Suppressor macrophage treated with lipopolysaccharide for 4 hours (primary cell): ENCODE results near the gene INTS2.
"Not testable (repeated sequence)": the region's sequence is repeated elsewhere in the genome, so short reads cannot be mapped to it uniquely, and the experiment has no call there.

Experiments used
- DNase-seq: peaks from one replicate; pipeline ENCODE4 v3.0.0-alpha.2; 2020

The INTS2 gene

GRCh38 chr17:61848247-61848646, 79.5 kb downstream of the INTS2 start:
- no peak for DNase-seq

DNA sequence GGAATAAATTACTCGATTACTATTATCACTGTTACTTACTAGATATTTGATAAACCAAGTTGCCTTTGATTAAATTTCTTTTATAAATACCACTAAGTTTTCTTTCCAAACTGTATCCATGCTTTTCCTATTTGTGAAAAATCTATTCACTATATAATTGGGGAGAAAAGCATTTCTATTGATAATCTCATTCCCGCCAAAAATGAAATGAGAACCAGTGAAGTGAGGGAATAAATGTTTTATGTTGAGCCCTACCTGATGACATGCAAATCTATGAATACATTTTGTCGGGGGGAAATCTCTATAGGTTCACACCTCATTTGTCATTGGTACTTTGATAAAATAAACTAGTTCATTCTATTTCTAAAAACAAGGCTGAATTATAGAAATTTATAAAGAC, 80.1 kb downstream of the INTS2 start:
- DNase-seq: no peak

DNA sequence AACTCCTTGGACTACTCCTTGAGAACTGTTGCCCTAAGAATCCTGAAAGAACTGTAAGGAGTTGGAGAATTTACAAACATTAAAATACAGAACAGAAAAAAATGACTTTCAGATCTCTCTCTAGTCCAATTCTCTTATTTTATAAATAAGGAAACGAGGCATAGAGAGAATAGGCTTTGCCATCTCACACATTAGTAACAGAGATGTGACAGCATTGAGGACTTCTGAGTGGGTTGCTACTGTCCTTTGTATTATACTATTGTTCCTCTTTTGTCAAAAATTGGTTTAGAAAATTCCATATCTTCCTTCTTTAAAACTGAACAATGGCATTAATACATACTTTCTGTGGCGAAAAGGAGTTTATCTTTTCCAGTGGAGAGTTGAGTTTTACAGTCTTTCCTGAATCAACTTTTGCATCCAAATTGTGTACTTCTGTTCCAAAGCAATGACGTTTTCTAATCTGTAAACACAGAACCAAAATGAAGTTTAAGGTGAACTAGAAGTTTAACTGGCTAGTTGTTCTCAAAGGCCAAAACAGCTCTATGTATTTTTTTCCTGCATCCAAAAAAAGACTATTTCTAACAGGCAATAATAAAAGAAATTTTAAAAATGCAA, 80.9 kb downstream of the INTS2 start:
- peak; percentile 37 for DNase-seq

- no peak for DNase-seq
Measured at GRCh38 chr17:61846088-61846487, 81.7 kb downstream of the INTS2 start.

GRCh38 chr17:61843435-61843834, 84.3 kb downstream of the INTS2 start:
- DNase-seq: no peak

DNA sequence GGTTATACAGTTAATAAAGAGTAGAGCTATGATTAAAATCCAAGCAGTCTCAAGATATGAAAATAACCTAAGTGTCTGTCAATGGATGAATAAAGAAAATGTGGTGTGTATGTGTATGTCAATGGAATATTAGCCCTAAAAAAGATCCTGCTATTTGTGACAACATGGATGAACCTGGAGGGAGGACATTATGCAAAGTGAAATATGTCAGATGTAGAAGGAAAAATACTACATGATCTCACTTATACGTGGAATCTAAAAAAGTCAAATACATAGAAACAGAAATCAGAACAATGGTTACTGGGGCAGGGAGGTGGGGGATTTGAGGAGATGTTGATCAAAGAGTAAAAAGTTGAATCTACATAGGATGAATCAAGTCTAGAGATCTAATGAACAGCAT, 84.9 kb downstream of the INTS2 start:
- no peak for DNase-seq

GRCh38 chr17:61839300-61839786, 88.4 kb downstream of the INTS2 start:
- no peak for DNase-seq

DNA sequence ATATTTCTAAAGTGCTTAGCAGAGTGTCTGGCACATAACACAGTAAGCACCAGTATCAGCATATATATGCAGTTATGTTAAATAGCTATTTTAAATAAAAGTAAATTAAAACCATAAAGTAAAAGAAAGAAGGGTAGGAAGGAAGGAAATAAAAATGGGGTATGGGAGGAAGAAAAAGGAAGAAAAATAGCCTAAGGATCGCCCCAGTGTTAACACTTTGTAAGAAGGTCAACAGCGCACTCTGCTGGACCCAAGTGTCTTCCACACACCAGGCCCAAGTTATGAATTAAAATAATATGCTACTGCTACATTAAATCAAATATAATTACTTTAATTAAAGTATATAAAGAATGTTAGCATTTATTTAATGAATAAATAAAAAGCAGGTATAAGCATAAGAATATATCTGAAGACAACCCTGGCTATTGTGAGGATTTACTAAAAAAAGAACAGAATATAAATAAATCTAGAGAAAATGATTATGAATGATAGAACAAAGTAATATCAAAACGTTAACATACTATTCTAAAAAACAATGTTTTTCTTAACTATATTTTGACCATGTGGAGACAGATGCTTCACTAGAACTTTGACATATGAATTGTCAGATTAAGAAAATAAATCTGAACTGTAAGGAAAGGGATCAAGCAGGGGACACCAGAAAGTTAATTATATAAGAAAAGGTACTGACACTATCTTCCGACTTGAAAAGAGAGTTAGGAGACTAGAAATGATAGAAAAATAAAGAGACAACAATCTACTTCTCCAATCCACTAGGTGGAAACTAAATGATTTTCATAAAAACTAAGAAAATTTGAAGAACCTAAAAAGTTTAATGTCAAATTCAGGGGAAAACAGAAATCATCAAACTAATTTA, 90.4 kb downstream of the INTS2 start:
- peak; percentile 77 for DNase-seq

DNA sequence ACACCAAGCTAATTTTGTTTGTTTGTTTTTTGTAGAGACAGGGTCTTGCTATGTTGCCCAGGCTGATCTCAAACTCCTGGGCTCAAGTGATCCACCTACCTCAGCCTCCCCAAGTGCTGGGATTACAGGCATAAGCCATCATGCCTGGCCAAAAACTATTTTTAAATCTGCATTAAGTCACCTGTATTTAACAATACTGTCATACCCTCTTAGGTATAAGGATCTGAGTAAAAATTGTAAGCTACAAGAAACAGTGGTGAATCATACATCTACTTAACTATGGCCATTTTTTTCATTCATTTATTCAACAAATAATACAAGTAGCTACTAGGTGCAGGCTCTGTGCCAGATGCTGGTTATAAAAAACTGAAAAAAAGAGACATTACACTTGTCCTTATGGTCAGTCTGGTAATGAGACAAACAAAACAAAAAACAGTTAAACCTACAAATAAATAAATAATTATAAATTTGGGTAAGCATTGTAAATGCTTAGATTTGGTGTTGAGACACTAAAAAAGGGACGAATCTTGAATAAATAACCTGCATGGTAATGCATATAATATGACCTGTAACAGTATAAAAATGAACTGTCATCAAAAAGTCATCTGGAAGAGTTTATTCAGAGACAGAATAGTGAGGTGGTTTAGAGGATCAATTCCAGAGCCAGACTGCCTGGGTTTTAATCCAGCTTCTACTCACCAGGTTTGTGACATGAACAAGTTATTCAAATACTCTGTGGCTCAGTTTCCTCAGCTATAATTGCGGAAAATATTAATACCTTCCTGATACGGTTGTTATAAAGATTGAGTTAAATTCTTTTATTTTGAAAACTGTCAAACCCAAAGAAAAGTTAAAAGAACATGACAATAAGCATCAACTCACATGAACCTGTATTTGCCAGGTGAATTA, 91.3 kb downstream of the INTS2 start:
- DNase-seq: no peak

DNA sequence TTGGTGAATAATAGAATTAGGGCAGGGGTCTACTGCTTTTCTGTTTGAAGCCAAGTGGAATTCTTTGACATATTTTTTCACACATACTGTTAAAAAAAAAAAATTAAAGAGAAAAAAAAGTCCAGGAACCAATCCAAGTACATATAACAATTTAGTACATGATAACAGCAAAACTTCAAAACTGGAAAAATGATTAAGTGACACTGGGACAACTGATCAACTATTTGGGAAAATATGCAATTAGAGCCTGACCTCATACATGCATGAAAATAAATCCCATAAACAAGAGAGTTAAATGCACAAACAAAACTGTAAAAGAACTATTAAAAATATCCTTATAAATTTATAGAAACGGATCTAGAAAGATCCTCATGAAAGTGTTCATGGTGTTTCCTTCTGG, 92.2 kb downstream of the INTS2 start:
- no peak for DNase-seq

- DNase-seq: no peak
Measured at GRCh38 chr17:61834610-61835009, 93.2 kb downstream of the INTS2 start.

- DNase-seq: no peak
Measured at GRCh38 chr17:61833536-61834193, 94.1 kb downstream of the INTS2 start.

- no peak for DNase-seq
Measured at GRCh38 chr17:61832463-61832862, 95.3 kb downstream of the INTS2 start.

DNA sequence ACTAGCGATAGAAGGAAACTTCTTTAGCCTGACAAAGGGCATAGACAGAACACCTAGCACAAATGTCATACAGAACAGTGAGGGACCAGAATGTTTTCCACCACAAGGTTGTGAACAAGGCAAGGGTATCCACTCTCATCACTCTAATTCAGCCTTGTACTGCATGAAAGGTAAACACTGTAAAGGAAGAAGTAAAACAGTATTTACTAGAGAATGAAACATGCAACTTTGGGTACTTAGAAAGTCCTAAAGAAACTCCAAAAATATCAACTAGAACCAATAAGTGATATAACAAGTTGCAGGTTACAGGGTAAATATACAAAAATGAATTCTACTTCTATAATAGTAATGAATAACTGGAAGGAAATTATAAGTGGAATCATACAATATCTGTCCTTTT, 96.7 kb downstream of the INTS2 start:
- no peak for DNase-seq

- DNase-seq: no peak
Measured at GRCh38 chr17:61828694-61829093, 99.1 kb downstream of the INTS2 start.

DNA sequence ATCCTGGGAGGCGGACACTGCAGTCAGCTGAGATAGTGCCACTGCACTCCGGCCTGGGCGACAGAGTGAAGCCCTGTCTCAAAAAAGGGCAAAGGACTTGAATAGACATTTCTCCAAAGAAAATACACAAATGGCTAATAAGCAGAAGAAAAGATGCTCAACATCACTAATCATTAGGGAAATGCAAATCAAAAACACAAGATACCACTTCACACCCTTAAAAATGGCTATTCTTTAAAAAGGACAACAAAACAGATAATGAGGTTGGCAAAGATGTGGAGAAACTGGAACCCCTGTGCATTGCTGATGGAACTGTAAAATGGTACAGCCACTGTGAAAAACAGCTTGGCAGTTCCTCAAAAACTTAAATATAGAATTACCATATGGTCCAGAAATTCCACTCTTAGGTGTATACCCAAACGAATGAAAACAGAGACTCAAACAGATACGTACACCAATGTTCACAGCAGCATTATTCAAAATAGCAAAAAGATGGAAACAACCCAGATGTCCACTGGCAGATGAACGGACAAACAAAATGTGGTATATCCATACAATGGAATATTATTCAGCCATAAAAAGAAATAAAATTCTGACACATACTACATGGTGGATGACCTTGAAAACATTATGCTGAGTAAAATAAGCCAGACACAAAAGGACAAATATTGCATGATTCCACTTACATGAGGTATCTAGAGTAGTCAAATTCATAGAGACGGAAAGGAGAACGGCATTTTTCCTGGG, 100.0 kb downstream of the INTS2 start:
- no peak for DNase-seq

DNA sequence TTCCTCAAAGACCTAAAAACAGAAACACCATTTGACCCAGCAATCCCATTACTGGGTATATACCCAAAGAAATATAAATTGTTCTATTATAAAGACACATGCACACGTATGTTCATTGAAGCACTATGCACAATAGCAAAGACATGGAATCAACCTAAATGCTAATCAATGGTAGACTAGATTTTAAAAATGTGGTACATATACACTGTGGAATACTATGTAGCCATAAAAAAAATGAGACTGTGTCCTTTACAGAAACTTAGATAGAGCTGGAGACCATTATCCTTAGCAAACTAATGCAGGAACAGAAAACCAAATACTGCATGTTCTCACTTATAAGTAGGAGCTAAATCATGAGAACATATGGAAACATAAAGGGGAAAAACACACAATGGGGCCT, 100.9 kb downstream of the INTS2 start:
- DNase-seq: not testable (repeated sequence)

GRCh38 chr17:61826198-61826597, 101.6 kb downstream of the INTS2 start:
- not testable (repeated sequence) for DNase-seq

DNA sequence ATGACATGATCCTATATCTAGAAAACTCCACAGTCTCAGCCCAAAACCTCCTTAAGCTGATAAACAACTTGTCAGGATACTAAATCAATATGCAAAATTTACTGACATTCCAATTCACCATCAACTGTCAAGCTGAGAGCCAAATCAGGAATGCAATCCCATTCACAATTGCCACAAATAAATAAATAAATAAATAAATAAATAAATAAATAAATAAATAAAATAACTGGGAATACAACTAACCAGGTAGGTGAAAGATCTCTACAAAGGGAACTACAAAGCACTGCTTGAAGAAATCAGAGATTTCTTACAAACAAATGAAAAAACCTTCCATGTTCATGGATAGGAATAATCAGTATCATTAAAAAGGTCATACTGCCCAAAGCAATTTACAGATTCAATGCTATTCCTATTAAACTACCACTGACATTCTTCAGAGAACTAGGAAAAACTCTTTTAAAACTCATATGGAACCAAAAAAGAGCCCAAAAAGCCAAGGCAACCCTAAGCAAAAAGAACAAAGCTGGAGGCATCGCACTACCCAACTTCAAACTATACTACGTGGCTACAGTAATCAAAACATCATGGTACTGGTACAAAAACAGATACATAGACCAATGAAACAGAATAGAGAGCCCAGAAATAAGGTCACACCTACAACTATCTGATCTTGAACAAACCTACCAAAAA, 102.2 kb downstream of the INTS2 start:
- DNase-seq: no peak

DNA sequence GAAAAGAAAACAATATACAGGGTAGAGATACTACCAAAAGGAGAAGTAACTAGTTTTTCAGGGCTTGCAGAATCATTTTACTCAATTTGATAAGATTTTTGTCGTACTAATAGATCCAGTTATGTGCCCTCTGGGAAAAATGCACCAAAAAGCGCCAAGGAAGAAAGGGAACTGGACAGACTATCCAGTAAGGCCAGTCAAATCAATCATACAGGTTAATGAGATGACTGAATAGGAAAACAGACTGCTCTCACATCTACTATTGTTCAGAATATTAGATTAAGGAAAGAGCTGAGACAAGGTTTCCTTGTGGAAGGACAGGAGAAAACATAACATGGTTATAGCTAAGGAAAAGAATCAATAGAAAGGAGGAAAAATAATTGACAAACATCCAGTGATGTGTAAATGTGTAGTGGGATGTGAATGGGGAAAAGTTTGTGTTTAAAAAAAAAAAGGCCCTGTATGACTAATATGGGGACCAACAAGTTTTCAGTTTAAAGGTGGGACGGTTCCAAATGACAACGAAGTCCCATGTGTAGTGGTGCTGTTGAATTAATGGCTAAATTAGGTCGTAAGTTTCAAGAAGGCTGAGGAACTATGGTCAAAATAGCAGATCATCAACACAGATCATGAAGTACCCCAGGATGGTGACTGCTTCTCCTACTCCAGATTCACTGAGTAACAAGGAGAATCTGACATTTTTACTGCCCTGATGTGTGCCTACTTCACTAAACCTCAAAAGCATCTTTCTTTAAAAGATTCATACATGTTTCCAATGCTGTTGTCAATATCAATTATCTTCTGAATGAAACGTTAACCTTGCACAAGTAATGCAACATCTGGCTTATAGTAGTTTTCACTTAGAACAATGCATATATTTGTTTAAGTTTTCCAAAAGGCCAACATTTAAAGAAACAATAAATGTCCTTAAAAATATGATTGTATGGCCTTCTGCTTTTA, 105.2 kb downstream of the INTS2 start:
- DNase-seq: no peak
